WTC11 (cell line): ENCODE data around the gene UMODL1. TPM values are rescaled to one million over a fixed set of nuclear protein-coding genes. Genes with fewer than 3 reads are reported as not detected.

Experiments
- ATAC-seq: fragments of 200-7000 bp; cut with Tn5 transposase; 2 replicates; pipeline ENCODE4 v1.10.0; 2021; ENCODE audit warnings: mild to moderate bottlenecking, moderate library complexity
- CTCF ChIA-PET: fragments of 300-600 bp; sonication (Branson Sonifier 250); formaldehyde crosslinking; loops from one replicate; lab custom pipeline; 2021; ENCODE audit warnings: antibody characterized with exemption; lab: Charles Lee
- POLR2A ChIA-PET: fragments of 350-600 bp; sonication (Branson Sonifier 250); formaldehyde crosslinking; loops from one replicate; lab custom pipeline; 2021; ENCODE audit warnings: antibody characterized with exemption; lab: Charles Lee
- DNase-seq: peaks from one replicate; pipeline ENCODE4 v3.0.0; 2021; ENCODE audit warnings: low spot score
- H3K27ac Mint-ChIP-seq: 2 replicates; pipeline ENCODE4 v1.8.0; 2021; ENCODE audit warnings: mixed read lengths
- H3K27me3 Mint-ChIP-seq: 2 replicates; pipeline ENCODE4 v1.8.0; 2021; ENCODE audit warnings: low read depth, mild to moderate bottlenecking, moderate library complexity, mixed read lengths
- H3K36me3 Mint-ChIP-seq: 2 replicates; pipeline ENCODE4 v1.8.0; 2021; ENCODE audit warnings: mixed read lengths
- H3K4me1 Mint-ChIP-seq: 2 replicates; pipeline ENCODE4 v1.8.0; 2022; ENCODE audit warnings: mixed read lengths
- H3K4me3 Mint-ChIP-seq: 2 replicates; pipeline ENCODE4 v1.8.0; 2021; ENCODE audit warnings: mild to moderate bottlenecking, moderate library complexity, mixed read lengths
- H3K9me3 Mint-ChIP-seq: 2 replicates; pipeline ENCODE4 v1.8.0; 2021; ENCODE audit warnings: mixed read lengths
- ATF1 ChIP-seq: sonication (generic); formaldehyde crosslinking; IDR thresholded peaks from 2 replicates; pipeline ENCODE4 v1.8.1; 2023; ENCODE audit warnings: mild to moderate bottlenecking, moderate library complexity, missing genetic modification reagents
- CREM ChIP-seq: sonication (generic); formaldehyde crosslinking; IDR thresholded peaks from 2 replicates; pipeline ENCODE4 v1.8.1; 2022; ENCODE audit warnings: mild to moderate bottlenecking, missing genetic modification reagents, moderate library complexity
- ESRRA ChIP-seq: sonication (generic); formaldehyde crosslinking; IDR thresholded peaks from 2 replicates; pipeline ENCODE4 v1.8.1; 2022; ENCODE audit warnings: mild to moderate bottlenecking, missing genetic modification reagents, borderline replicate concordance
- HMGA2 ChIP-seq: fragments of 250-450 bp; sonication (Bioruptor Pico); IDR thresholded peaks from 2 replicates; pipeline ENCODE4 v1.4.0; 2021; ENCODE audit warnings: mild to moderate bottlenecking, moderate library complexity
- JUN ChIP-seq: sonication (generic); formaldehyde crosslinking; IDR thresholded peaks from 2 replicates; pipeline ENCODE4 v1.8.0; 2023; ENCODE audit warnings: mild to moderate bottlenecking, missing genetic modification reagents
- MYBL2 ChIP-seq: sonication (generic); formaldehyde crosslinking; IDR thresholded peaks from 2 replicates; pipeline ENCODE4 v1.8.1; 2023; ENCODE audit warnings: mild to moderate bottlenecking, moderate library complexity, missing genetic modification reagents
- PRRX2 ChIP-seq: fragments of 250-450 bp; sonication (Bioruptor Pico); IDR thresholded peaks from 2 replicates; pipeline ENCODE4 v1.8.0; 2021; ENCODE audit warnings: mild to moderate bottlenecking
- RORB ChIP-seq: fragments of 250-450 bp; sonication (Bioruptor Pico); IDR thresholded peaks from 2 replicates; pipeline ENCODE4 v1.9.0; 2021; ENCODE audit warnings: mild to moderate bottlenecking
- SMAD3 ChIP-seq: sonication (generic); formaldehyde crosslinking; IDR thresholded peaks from 2 replicates; pipeline ENCODE4 v1.8.0; 2022; ENCODE audit warnings: missing genetic modification reagents, mild to moderate bottlenecking, borderline replicate concordance
- SMAD4 ChIP-seq: sonication (generic); formaldehyde crosslinking; IDR thresholded peaks from 2 replicates; pipeline ENCODE4 v1.8.0; 2022; ENCODE audit warnings: mild to moderate bottlenecking, missing genetic modification reagents
- SOX15 ChIP-seq: fragments of 250-450 bp; sonication (Bioruptor Pico); IDR thresholded peaks from 2 replicates; pipeline ENCODE4 v1.9.0; 2021; ENCODE audit warnings: mild to moderate bottlenecking
- ZBTB21 ChIP-seq: sonication (generic); formaldehyde crosslinking; IDR thresholded peaks from 2 replicates; pipeline ENCODE4 v1.8.1; 2023; ENCODE audit warnings: mild to moderate bottlenecking, missing genetic modification reagents, borderline replicate concordance
- ZNF232 ChIP-seq: sonication (generic); formaldehyde crosslinking; IDR thresholded peaks from 2 replicates; pipeline ENCODE4 v1.8.0; 2022; ENCODE audit warnings: mild to moderate bottlenecking, missing genetic modification reagents
- total RNA-seq: library from RNA; stranded (reverse); gene quantifications from 3 replicates; pipeline ENCODE4 v1.2.3, GENCODE V29; 2021
- TF ChIP-seq, protein P1 (sequence below): sonication (generic); formaldehyde crosslinking; IDR thresholded peaks from 2 replicates; pipeline ENCODE4 v1.8.1; 2022; ENCODE audit warnings: missing genetic modification reagents, borderline replicate concordance
- TF ChIP-seq, protein P2 (sequence below): fragments of 250-450 bp; sonication (Bioruptor Pico); IDR thresholded peaks from 2 replicates; pipeline ENCODE4 v1.9.0; 2021; ENCODE audit warnings: moderate library complexity, mild to moderate bottlenecking, inconsistent platforms, borderline replicate concordance
- TF ChIP-seq, protein P3 (sequence below): sonication (generic); formaldehyde crosslinking; IDR thresholded peaks from 2 replicates; pipeline ENCODE4 v1.8.1; 2022; ENCODE audit warnings: low read depth, missing genetic modification reagents, borderline replicate concordance
- TF ChIP-seq, protein P4 (sequence below): sonication (generic); formaldehyde crosslinking; IDR thresholded peaks from 2 replicates; pipeline ENCODE4 v1.8.0; 2022; ENCODE audit warnings: missing genetic modification reagents
- TF ChIP-seq, protein P5 (sequence below): fragments of 250-450 bp; sonication (Bioruptor Pico); IDR thresholded peaks from 2 replicates; pipeline ENCODE4 v2.1.2; 2022; ENCODE audit warnings: mild to moderate bottlenecking, moderate library complexity
- TF ChIP-seq, protein P6 (sequence below): sonication (generic); formaldehyde crosslinking; IDR thresholded peaks from 2 replicates; pipeline ENCODE4 v1.8.0; 2023; ENCODE audit warnings: missing genetic modification reagents

Gene UMODL1
- total RNA-seq, 1 experiment from 2014 or later = not detected

DNA sequence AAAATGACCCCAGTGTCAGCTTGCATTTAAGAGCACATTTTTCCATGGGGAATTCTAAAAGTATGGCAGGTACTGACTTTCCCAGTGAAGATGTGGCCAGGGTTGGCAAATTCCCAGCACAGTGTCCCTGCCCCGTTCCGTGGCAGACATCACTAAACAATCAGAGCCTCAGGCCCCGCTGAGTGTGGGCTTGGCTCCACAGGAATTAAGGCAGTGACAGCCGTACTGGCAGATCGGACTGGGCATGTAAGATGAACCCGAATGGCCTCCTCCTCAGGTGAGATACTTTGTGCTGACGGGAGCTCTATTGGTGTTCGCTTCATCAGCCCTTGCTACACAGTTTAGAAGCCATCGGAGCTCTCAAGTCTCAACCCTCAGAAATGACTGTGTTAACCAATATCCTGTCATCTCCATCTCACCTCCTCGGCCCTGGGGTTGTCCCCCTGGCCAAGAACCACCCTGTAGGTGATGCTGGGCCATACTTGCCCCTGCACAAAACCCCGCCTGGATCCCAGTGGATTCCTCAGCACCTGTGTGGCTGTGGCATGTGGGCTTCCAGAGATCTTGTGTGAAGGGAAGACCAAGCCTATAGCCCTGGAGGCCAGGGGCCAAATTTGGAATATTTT, 118.9 kb downstream of the UMODL1 start (continued):
- TF ChIP-seq, protein P1, sequence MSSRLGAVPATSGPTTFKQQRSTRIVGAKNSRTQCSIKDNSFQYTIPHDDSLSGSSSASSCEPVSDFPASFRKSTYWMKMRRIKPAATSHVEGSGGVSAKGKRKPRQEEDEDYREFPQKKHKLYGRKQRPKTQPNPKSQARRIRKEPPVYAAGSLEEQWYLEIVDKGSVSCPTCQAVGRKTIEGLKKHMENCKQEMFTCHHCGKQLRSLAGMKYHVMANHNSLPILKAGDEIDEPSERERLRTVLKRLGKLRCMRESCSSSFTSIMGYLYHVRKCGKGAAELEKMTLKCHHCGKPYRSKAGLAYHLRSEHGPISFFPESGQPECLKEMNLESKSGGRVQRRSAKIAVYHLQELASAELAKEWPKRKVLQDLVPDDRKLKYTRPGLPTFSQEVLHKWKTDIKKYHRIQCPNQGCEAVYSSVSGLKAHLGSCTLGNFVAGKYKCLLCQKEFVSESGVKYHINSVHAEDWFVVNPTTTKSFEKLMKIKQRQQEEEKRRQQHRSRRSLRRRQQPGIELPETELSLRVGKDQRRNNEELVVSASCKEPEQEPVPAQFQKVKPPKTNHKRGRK = no peak
- no peak for TF ChIP-seq ZBTB21 (CRISPR knock-in tag)
- TF ChIP-seq CREM (CRISPR knock-in tag) = no peak
- TF ChIP-seq HMGA2 = no peak
- no peak for TF ChIP-seq PRRX2 (CRISPR knock-in tag)

DNA sequence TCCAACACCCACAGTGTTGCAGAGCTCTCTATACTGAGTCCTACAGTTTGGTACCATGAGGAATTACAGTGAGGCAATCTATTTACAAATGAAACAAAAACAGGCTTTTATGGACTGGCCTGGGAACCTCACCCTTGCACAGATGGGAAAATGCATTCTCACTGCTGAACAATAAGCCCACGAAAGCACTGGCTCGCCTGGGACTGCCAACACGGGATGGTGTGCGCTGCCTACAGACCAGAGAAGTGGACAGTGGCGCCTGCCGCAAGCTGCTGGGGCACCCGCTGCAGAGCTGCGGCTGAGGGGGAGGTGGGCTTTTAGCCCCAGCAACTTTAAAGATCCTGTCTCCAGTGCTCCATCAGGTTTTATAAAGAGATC, 119.4 kb downstream of the UMODL1 start:
- no peak for DNase-seq
- Mint-ChIP-seq H3K36me3 (no peaks in the 10 kb centered on the region; the same call in 1 of the 2 replicates), H3K4me1 (no peaks in the 10 kb centered on the region), H3K4me3 (no peak overlapping the region), H3K9me3 (peaks cover 17% of the 10 kb centered on the region), H3K27me3 (peaks cover 2% of the 10 kb centered on the region; the same call in 1 of the 2 replicates), H3K27ac (no peak overlapping the region)
- POLR2A ChIA-PET = no interaction called here
- CTCF ChIA-PET = no interaction called here
- no peak for TF ChIP-seq SOX15 (CRISPR knock-in tag)
- ATAC-seq = no peak

DNA sequence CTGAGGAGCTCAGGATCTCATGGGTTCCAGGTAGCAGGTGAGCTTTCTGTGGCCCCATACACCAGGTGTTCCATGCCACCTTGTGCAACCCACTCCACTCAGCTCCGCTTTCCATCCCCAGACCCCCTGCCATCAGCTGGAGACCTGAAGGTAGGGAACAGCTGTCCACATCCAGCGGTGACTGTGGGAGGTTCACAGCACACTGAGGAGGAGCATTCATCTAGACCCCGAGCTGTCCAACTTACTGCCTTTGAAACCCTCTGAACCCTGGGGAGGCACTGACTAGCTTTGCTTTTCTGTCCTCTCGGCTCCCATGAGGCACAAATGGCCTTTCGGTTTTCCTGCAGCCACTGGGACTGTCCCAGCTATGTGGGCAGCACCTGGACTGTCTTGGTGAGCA, 119.9 kb downstream of the UMODL1 start:
- ChIA-PET POLR2A (no interaction called here), CTCF (interaction anchor here (1.2 kb wide), 1 partner anchor 9 kb away, joined by 3 read pairs; no protein-coding TSS in a partner anchor)
- Mint-ChIP-seq H3K4me1 (no peaks in the 10 kb centered on the region), H3K9me3 (peaks cover 11% of the 10 kb centered on the region), H3K27ac (no peak overlapping the region), H3K27me3 (peaks cover 2% of the 10 kb centered on the region; the same call in 1 of the 2 replicates), H3K36me3 (no peaks in the 10 kb centered on the region), H3K4me3 (no peak overlapping the region)
- no peak for TF ChIP-seq RORB (CRISPR knock-in tag)
- TF ChIP-seq, protein P2, sequence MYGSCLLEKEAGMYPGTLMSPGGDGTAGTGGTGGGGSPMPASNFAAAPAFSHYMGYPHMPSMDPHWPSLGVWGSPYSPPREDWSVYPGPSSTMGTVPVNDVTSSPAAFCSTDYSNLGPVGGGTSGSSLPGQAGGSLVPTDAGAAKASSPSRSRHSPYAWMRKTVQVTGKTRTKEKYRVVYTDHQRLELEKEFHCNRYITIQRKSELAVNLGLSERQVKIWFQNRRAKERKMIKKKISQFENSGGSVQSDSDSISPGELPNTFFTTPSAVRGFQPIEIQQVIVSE (CRISPR knock-in tag) = no peak
- no peak for TF ChIP-seq ZNF232 (CRISPR knock-in tag)
- TF ChIP-seq ESRRA (CRISPR knock-in tag) = no peak
- no peak for TF ChIP-seq SMAD4 (CRISPR knock-in tag)
- TF ChIP-seq, protein P3, sequence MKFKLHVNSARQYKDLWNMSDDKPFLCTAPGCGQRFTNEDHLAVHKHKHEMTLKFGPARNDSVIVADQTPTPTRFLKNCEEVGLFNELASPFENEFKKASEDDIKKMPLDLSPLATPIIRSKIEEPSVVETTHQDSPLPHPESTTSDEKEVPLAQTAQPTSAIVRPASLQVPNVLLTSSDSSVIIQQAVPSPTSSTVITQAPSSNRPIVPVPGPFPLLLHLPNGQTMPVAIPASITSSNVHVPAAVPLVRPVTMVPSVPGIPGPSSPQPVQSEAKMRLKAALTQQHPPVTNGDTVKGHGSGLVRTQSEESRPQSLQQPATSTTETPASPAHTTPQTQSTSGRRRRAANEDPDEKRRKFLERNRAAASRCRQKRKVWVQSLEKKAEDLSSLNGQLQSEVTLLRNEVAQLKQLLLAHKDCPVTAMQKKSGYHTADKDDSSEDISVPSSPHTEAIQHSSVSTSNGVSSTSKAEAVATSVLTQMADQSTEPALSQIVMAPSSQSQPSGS = no peak
- no peak for TF ChIP-seq MYBL2 (CRISPR knock-in tag)
- TF ChIP-seq, protein P4, sequence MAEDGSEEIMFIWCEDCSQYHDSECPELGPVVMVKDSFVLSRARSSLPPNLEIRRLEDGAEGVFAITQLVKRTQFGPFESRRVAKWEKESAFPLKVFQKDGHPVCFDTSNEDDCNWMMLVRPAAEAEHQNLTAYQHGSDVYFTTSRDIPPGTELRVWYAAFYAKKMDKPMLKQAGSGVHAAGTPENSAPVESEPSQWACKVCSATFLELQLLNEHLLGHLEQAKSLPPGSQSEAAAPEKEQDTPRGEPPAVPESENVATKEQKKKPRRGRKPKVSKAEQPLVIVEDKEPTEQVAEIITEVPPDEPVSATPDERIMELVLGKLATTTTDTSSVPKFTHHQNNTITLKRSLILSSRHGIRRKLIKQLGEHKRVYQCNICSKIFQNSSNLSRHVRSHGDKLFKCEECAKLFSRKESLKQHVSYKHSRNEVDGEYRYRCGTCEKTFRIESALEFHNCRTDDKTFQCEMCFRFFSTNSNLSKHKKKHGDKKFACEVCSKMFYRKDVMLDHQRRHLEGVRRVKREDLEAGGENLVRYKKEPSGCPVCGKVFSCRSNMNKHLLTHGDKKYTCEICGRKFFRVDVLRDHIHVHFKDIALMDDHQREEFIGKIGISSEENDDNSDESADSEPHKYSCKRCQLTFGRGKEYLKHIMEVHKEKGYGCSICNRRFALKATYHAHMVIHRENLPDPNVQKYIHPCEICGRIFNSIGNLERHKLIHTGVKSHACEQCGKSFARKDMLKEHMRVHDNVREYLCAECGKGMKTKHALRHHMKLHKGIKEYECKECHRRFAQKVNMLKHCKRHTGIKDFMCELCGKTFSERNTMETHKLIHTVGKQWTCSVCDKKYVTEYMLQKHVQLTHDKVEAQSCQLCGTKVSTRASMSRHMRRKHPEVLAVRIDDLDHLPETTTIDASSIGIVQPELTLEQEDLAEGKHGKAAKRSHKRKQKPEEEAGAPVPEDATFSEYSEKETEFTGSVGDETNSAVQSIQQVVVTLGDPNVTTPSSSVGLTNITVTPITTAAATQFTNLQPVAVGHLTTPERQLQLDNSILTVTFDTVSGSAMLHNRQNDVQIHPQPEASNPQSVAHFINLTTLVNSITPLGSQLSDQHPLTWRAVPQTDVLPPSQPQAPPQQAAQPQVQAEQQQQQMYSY (CRISPR knock-in tag) = no peak
- TF ChIP-seq, protein P5, sequence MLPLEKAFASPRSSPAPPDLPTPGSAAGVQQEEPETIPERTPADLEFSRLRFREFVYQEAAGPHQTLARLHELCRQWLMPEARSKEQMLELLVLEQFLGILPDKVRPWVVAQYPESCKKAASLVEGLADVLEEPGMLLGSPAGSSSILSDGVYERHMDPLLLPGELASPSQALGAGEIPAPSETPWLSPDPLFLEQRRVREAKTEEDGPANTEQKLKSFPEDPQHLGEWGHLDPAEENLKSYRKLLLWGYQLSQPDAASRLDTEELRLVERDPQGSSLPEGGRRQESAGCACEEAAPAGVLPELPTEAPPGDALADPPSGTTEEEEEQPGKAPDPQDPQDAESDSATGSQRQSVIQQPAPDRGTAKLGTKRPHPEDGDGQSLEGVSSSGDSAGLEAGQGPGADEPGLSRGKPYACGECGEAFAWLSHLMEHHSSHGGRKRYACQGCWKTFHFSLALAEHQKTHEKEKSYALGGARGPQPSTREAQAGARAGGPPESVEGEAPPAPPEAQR = no peak
- no peak for TF ChIP-seq ATF1 (CRISPR knock-in tag)
- TF ChIP-seq SMAD3 (CRISPR knock-in tag) = no peak
- TF ChIP-seq JUN (CRISPR knock-in tag) = no peak
- TF ChIP-seq, protein P6, sequence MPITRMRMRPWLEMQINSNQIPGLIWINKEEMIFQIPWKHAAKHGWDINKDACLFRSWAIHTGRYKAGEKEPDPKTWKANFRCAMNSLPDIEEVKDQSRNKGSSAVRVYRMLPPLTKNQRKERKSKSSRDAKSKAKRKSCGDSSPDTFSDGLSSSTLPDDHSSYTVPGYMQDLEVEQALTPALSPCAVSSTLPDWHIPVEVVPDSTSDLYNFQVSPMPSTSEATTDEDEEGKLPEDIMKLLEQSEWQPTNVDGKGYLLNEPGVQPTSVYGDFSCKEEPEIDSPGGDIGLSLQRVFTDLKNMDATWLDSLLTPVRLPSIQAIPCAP (CRISPR knock-in tag) = no peak
- DNase-seq (no peak), ATAC-seq (no peak)
